Esophagus muscularis mucosa (tissue), 4 donors: ENCODE results near the gene DOCK3. TPM values are rescaled to one million over a fixed set of nuclear protein-coding genes. Genes with fewer than 3 reads are reported as not detected.

Source experiments
- DNase-seq: peaks from one replicate; pipeline ENCODE4 v3.0.0-alpha.2; 2017; ENCODE audit errors: extremely low spot score
- H3K27ac ChIP-seq, 4 donors: fragments of 200-600 bp; sonication (generic); replicated peaks in 1 of 4; 1 replicate in 3 of 4; 2 replicates in 1 of 4; pipeline ENCODE4 v1.5.1; 2016 to 2019; ENCODE audit warnings: mild to moderate bottlenecking in 1 of 4
- H3K27me3 ChIP-seq, 4 donors: fragments of 200-600 bp; sonication (generic); one replicate each; pipeline versions ENCODE4 v1.5.1 to v1.6.0; 2016 to 2019
- H3K36me3 ChIP-seq, 4 donors: fragments of 200-600 bp; sonication (generic); one replicate each; pipeline ENCODE4 v1.5.1; 2016 to 2019
- H3K4me1 ChIP-seq, 4 donors: fragments of 200-600 bp; sonication (generic); one replicate each; pipeline ENCODE4 v1.5.1; 2016 to 2019
- H3K4me3 ChIP-seq, 4 donors: fragments of 200-600 bp; sonication (generic); 1 replicate in 2 of 4; 2 replicates in 2 of 4; pipeline ENCODE4 v1.5.1; 2016 to 2019; ENCODE audit warnings: mild to moderate bottlenecking in 4 of 4, moderate library complexity in 1 of 4
- H3K9me3 ChIP-seq, 4 donors: fragments of 200-600 bp; sonication (generic); 1 replicate in 3 of 4; 2 replicates in 1 of 4; pipeline ENCODE4 v1.5.1; 2016 to 2019
- EP300 ChIP-seq: sonication (generic); formaldehyde crosslinking; IDR thresholded peaks from one replicate; pipeline ENCODE4 v1.6.1; 2017; ENCODE audit warnings: antibody characterized with exemption
- POLR2A ChIP-seq: fragments of 450-650 bp; IDR thresholded peaks from one replicate; pipeline ENCODE4 v1.6.1; 2017; ENCODE audit warnings: antibody characterized with exemption, moderate library complexity, mild to moderate bottlenecking, low read depth
- POLR2AphosphoS5 ChIP-seq, 2 donors: sonication (generic); formaldehyde crosslinking; IDR thresholded peaks; one replicate each; pipeline ENCODE4 v1.6.1; 2017; ENCODE audit warnings: antibody characterized with exemption in 2 of 2
- WGBS: methylation state at CpG from one replicate; pipeline ENCODE4 v1.1.5; 2018; 5-methylcytosine and 5-hydroxymethylcytosine counted together
- intact Hi-C: fragments of 100-400 bp; cut with DNase I; formaldehyde crosslinking; loops from one replicate; pipeline ENCODE4 v1.15.1; 2023
- total RNA-seq, 4 donors: library from RNA; depleted of rRNA; stranded (reverse); fragments of >200 nt; gene quantifications; one replicate each; pipeline versions ENCODE4 v1.1.0 to v1.2.1, GENCODE V29; 2016
- TF ChIP-seq, protein P1 (sequence below), 3 experiments: fragments of 200-600 bp in 2 of 3; fragments of 450-650 bp in 1 of 3; sonication (generic) in 2 of 3; IDR thresholded peaks; one replicate each; pipeline ENCODE4 v1.5.1; 2017 to 2019; ENCODE audit warnings: antibody characterized with exemption in 3 of 3, mild to moderate bottlenecking in 2 of 3, moderate library complexity in 1 of 3

The DOCK3 gene
- total RNA-seq, 4 donors from 2014 or later: 5.4 to 10.6 (median 7.2) TPM

DNA sequence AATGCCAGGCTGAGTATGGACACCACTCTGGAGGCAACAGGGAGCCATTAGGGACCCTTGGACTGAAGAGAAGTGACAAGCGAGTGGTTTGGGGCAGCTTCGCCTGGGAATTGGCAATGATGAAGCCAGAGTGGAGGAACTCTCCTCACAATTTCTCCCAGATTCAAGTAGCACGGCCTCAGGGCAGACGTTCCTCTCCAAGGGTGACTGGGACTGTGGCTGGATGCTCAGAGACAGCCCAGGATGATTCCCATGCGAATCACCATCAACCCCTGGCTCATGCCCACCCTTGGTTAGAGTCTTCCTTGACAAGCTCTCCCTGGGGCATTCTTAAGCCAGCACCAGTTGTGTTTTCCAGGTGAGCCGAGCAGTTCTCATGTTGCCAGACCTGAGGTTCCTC lies 16.3 kb upstream of the DOCK3 start:
- H3K4me3 ChIP-seq: no peak overlapping the region
- no peaks in the 10 kb centered on the region for H3K9me3 ChIP-seq
- intact Hi-C loops: no loop called here
- WGBS: 98% methylated on average over 6 of the region's 6 CpGs
- no peak for DNase-seq
- H3K27me3 ChIP-seq: no peaks in the 10 kb centered on the region
- H3K4me1 ChIP-seq: no peaks in the 10 kb centered on the region
- H3K27ac ChIP-seq: no peak overlapping the region
- TF ChIP-seq, protein P1, sequence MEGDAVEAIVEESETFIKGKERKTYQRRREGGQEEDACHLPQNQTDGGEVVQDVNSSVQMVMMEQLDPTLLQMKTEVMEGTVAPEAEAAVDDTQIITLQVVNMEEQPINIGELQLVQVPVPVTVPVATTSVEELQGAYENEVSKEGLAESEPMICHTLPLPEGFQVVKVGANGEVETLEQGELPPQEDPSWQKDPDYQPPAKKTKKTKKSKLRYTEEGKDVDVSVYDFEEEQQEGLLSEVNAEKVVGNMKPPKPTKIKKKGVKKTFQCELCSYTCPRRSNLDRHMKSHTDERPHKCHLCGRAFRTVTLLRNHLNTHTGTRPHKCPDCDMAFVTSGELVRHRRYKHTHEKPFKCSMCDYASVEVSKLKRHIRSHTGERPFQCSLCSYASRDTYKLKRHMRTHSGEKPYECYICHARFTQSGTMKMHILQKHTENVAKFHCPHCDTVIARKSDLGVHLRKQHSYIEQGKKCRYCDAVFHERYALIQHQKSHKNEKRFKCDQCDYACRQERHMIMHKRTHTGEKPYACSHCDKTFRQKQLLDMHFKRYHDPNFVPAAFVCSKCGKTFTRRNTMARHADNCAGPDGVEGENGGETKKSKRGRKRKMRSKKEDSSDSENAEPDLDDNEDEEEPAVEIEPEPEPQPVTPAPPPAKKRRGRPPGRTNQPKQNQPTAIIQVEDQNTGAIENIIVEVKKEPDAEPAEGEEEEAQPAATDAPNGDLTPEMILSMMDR (IDR thresholded peaks at IDR 0.05): no peak
- no peak for TF ChIP-seq EP300
- no peaks in the 10 kb centered on the region for H3K36me3 ChIP-seq

DNA sequence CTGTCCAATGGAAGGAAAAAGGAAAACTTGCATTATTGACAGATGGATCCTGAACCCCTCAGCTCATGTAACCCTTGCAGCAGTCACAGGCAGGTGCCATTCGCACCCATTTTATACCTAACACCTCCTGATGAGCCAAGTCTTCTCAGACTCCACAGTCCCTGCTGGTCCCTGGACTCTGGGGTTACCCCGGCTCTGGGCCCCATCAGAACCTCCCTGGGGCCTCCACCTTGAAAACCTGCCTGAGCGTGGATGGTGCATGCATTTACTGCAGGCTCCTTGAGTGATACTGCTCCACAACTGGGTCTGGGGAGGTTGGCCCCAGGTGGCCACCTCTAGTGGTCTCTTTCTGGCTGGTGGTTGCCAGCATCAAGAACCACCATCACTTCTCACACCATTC lies 15.9 kb upstream of the DOCK3 start:
- Histone ChIP-seq H3K4me3 (no peak overlapping the region), H3K9me3 (no peaks in the 10 kb centered on the region), H3K4me1 (no peaks in the 10 kb centered on the region), H3K36me3 (no peaks in the 10 kb centered on the region), H3K27ac (no peak overlapping the region), H3K27me3 (no peaks in the 10 kb centered on the region)
- 80% methylated on average over 2 of the region's 3 CpGs for WGBS
- intact Hi-C loops: no loop called here
- DNase-seq: no peak
- TF ChIP-seq POLR2AphosphoS5 (IDR thresholded peaks at IDR 0.05): no peak
- TF ChIP-seq POLR2A: no peak
- TF ChIP-seq, protein P1 (IDR thresholded peaks at IDR 0.05): no peak

DNA sequence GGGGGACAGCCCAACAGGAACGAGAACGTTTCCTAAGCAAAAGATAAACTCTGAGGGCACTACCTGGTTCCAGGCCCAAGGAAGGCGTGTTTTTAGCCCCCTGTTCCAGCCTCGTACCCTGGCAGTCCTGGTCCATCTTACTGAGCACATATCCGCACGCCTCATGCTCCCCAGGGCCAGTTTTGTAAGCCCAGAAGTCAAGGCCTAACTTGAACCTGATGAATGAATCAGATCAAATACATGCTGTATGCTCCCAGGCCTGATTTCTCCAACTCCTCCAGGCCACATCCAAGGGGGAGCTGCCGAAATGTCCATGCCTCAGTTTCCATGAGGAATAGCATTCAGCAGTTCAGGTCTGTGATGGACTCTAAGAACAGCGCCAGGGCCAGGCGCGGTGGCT lies 14.3 kb upstream of the DOCK3 start:
- intact Hi-C loops: no loop called here
- TF ChIP-seq POLR2AphosphoS5 (IDR thresholded peaks at IDR 0.05) (no peak), EP300 (no peak), POLR2A (no peak)
- TF ChIP-seq, protein P1 (IDR thresholded peaks at IDR 0.05): no peak
- WGBS: 85% methylated on average over 3 of the region's 10 CpGs
- no peak overlapping the region for H3K4me3 ChIP-seq
- no peaks in the 10 kb centered on the region for H3K27me3 ChIP-seq
- H3K4me1 ChIP-seq: no peaks in the 10 kb centered on the region
- DNase-seq: no peak
- H3K27ac ChIP-seq: no peak overlapping the region
- H3K9me3 ChIP-seq: no peaks in the 10 kb centered on the region
- no peaks in the 10 kb centered on the region for H3K36me3 ChIP-seq

GRCh38 chr3:50661321-50661837 lies 13.3 kb upstream of the DOCK3 start:
- DNase-seq: no peak
- Histone ChIP-seq H3K4me3 (no peak overlapping the region), H3K9me3 (no peaks in the 10 kb centered on the region), H3K27me3 (no peaks in the 10 kb centered on the region), H3K36me3 (no peaks in the 10 kb centered on the region), H3K27ac (no peak overlapping the region), H3K4me1 (no peaks in the 10 kb centered on the region)
- TF ChIP-seq POLR2AphosphoS5 (IDR thresholded peaks at IDR 0.05) (no peak), POLR2A (no peak), EP300 (no peak)
- TF ChIP-seq, protein P1 (IDR thresholded peaks at IDR 0.05): no peak
- 79% methylated on average over 6 of the region's 6 CpGs for WGBS
- intact Hi-C loops: no loop called here

DNA sequence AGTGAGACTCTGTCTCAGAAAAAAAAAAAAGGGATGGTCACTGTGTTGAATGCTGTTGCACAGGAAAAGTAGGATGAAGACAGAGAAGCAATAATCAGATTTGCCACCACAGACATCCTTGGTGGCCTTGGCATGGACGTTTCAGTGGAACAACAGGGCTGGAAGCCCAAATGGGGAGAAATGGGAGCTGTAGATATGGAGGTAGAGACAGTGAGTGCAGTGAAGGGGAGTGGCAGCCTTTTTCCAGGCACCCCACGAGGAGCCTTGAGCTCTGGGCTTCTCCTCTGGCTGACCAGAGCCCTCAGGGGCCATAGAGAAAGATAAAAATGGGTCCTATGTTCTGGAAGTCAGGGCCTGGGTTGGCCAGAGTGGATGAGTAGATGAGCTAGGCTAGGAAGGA lies 12.3 kb upstream of the DOCK3 start:
- H3K36me3 ChIP-seq: no peaks in the 10 kb centered on the region
- no peak overlapping the region for H3K4me3 ChIP-seq
- H3K9me3 ChIP-seq: no peaks in the 10 kb centered on the region
- H3K27ac ChIP-seq: no peak overlapping the region
- TF ChIP-seq POLR2A (no peak), EP300 (no peak), POLR2AphosphoS5 (IDR thresholded peaks at IDR 0.05) (no peak)
- TF ChIP-seq, protein P1 (IDR thresholded peaks at IDR 0.05): no peak
- WGBS: 44% methylated on average over 2 of the region's 2 CpGs
- DNase-seq: no peak
- intact Hi-C loops: no loop called here
- H3K4me1 ChIP-seq: no peaks in the 10 kb centered on the region
- no peaks in the 10 kb centered on the region for H3K27me3 ChIP-seq
